GM21390 (cell line): ENCODE measurements around the gene SIRT7.
"Not testable (repeated sequence)": the region's sequence is repeated elsewhere in the genome, so short reads cannot be mapped to it uniquely, and the experiment has no call there.

ENCODE experiments used
- ATAC-seq: cut with Tn5 transposase; IDR thresholded peaks from one replicate; pipeline ENCODE4 v1.9.1; 2021; ENCODE audit not compliant: unreplicated experiment

SIRT7 gene

GRCh38 chr17:81955058-81955681 lies 37.2 kb upstream of the SIRT7 start:
- no peak for ATAC-seq

- no peak for ATAC-seq
Observed at GRCh38 chr17:81954131-81955057, 36.4 kb upstream of the SIRT7 start.

GRCh38 chr17:81953443-81953842 lies 35.5 kb upstream of the SIRT7 start:
- ATAC-seq = not testable (repeated sequence)

- no peak for ATAC-seq
Observed at GRCh38 chr17:81952792-81953228, 34.8 kb upstream of the SIRT7 start.

- no peak for ATAC-seq
Observed at GRCh38 chr17:81951785-81952684, 34.1 kb upstream of the SIRT7 start.

GRCh38 chr17:81950501-81950900 lies 32.5 kb upstream of the SIRT7 start:
- ATAC-seq = no peak

- no peak for ATAC-seq
Observed at GRCh38 chr17:81948635-81949378, 30.8 kb upstream of the SIRT7 start.

GRCh38 chr17:81947189-81947588 lies 29.2 kb upstream of the SIRT7 start, which contains the start of gene MYADML2:
Gene MYADML2 (minus strand): TSS chr17:81947233. CDS start chr17:81941741, 5,492 bp downstream.
- ATAC-seq = no peak

GRCh38 chr17:81944858-81945257 lies 26.9 kb upstream of the SIRT7 start:
- no peak for ATAC-seq

GRCh38 chr17:81942167-81942553 lies 24.2 kb upstream of the SIRT7 start:
- ATAC-seq = no peak

GRCh38 chr17:81941484-81942166 lies 23.6 kb upstream of the SIRT7 start:
- no peak for ATAC-seq

GRCh38 chr17:81940538-81941483 lies 22.8 kb upstream of the SIRT7 start:
- ATAC-seq = no peak

GRCh38 chr17:81939881-81940385 lies 22.0 kb upstream of the SIRT7 start:
- no peak for ATAC-seq

- ATAC-seq = no peak
Observed at GRCh38 chr17:81939218-81939617, 21.2 kb upstream of the SIRT7 start.

GRCh38 chr17:81935709-81936084 lies 17.7 kb upstream of the SIRT7 start:
- no peak for ATAC-seq

GRCh38 chr17:81934850-81935708 lies 17.1 kb upstream of the SIRT7 start:
- ATAC-seq = no peak

GRCh38 chr17:81934098-81934757 lies 16.3 kb upstream of the SIRT7 start:
- ATAC-seq = no peak
